GM19099 (cell line): ENCODE measurements around the gene GTF3C5.

Source experiments
- POLR2A ChIP-seq: IDR thresholded peaks from 3 replicates; pipeline ENCODE4 v1.6.1; 2011; ENCODE audit warnings: low read depth; ENCODE audit not compliant: insufficient read length; ENCODE audit errors: extremely low read depth

The GTF3C5 gene

GRCh38 chr9:133041958-133042357 is 11.2 kb downstream of the GTF3C5 start:
- no peak for TF ChIP-seq POLR2A

- no peak for TF ChIP-seq POLR2A
Observed at GRCh38 chr9:133042676-133043075, 11.9 kb downstream of the GTF3C5 start.

- no peak for TF ChIP-seq POLR2A
Observed at GRCh38 chr9:133043449-133044035, 12.7 kb downstream of the GTF3C5 start.

DNA sequence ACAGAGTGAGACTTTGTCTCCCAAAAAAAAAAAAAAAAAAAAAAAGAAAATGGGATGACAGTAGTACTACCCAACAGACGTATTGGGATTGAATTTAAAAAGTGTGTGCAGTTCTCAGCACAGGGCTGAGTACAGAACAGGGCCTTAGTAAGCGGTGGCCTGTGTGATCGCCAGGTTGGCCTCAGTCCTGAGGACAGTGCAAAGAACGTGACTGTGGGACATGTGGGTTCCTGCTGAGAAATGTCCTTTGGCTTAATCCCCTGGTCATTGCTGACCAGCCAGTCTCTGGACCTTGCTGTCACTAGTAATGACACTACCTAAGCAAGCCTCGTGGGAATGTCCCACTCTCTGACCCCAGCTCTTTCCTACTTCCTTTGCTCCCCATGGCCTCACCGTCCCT is 13.3 kb downstream of the GTF3C5 start:
- TF ChIP-seq POLR2A = no peak

DNA sequence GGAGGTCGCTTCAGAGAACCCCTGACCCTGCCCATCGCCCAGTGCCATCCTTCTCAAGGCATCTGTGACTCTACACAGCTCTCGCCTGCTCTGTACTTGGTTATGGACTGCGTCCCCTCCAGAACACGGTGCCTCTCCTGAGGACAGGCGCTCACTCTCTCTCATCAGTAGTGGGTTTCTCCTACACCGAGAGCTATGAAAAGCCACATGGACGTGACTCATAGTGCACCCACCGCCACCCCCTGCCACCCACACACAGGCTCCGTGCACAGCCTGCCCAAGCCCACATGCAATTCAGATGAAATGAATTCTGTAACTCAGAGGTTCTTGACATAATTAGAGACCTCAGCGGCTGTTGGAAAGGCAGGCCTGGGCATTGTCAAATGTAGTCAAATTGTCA is 13.9 kb downstream of the GTF3C5 start:
- no peak for TF ChIP-seq POLR2A

- TF ChIP-seq POLR2A = no peak
Observed at GRCh38 chr9:133045132-133045531, 14.3 kb downstream of the GTF3C5 start.

GRCh38 chr9:133046196-133046899 is 15.6 kb downstream of the GTF3C5 start:
- TF ChIP-seq POLR2A = no peak

DNA sequence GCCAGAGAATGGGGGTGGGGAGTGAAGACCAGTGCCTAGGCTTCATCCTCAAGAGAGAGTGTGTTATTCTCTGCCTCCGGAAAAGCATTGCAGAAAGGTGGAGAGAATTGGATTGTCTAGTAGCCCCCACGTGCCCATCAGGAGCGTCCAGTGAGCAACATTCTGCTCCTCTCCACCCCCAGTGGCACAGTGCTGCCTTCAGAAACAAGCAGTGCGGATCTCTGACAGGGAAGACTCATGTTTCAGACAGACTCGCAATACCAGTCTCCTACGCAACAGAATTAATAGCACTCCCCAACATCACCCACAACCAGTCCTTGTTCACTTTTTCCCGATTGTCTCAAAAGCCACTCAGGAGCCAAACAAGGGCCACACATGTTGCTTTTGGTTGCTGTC is 16.1 kb downstream of the GTF3C5 start:
- TF ChIP-seq POLR2A = no peak

GRCh38 chr9:133048595-133048994 is 17.8 kb downstream of the GTF3C5 start:
- no peak for TF ChIP-seq POLR2A

DNA sequence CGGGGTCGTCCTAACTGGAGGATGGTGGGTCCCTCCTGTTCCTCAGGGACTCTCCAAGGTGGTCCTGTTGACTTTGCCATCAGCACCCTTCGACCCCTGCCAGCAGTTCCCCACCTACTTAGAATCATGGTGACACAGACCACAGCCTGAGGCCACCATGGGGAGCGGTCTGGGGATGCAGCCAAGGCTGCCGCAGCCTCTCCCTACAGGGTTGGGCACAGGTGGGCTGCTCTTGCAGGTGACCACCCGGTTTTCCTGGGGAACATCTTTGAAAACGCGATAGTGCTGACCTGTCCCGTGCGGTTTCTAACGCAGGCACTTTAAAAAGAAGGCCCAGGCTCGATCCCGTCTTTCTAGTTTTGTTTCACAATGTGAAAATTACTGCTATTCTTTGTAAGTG is 18.2 kb downstream of the GTF3C5 start:
- TF ChIP-seq POLR2A = no peak

DNA sequence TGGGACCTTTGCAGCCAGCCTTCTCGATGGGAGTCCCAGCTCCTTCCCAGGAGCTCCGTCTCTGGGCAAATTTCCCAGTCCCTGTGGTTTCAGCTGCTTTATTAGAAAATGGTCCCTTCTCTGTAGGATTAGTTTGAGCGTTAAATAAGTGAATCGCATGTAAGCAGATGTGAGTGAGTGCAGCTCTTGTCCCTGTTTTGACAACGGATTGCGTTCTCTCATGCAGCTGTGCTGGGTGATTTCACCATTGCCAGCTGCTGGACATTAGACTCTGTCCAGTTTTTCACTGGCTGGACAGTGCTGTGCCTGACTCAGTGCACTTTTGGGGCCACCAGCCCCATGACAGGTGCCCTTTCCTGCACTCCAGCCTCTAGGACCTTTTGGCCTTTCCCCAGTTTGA is 19.3 kb downstream of the GTF3C5 start:
- TF ChIP-seq POLR2A = no peak

GRCh38 chr9:133050781-133051180 is 20.0 kb downstream of the GTF3C5 start:
- no peak for TF ChIP-seq POLR2A

- TF ChIP-seq POLR2A = no peak
Observed at GRCh38 chr9:133051281-133051900, 20.6 kb downstream of the GTF3C5 start.

- no peak for TF ChIP-seq POLR2A
Observed at GRCh38 chr9:133051966-133052539, 21.3 kb downstream of the GTF3C5 start.

DNA sequence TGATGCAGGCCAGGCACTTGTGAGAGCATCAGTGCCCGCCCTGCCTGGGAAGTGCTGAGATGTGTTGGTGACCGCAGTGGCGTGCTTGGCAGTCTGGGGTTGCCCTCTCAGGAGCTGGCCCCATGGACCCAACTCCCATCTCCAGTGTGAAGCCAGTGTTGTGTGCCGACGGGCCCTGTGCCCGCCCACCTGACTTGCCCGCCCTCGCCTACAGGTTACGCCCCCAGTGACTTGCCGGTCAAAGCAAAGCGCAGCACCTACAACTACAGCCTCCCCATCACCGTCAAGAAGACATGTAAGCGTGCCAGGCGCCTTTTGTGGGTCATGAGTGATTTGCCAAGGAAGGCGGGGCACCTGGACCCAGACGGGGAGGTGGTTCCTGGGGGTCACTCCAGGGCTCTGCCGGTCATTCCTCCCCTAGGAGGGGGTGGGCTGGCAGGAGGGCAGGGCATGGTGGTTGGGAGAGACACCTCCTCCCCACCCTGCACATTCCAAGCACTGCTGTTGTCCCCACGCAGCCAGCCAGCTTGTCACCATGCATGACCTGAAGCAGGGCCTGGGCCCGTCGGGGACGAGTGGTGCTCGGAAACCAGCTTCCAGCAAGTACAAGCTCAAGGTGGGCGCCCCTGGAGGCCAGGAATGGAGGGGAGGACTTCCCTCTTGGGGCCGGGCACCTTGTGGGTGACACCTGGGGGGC is 23.5 kb downstream of the GTF3C5 start:
- TF ChIP-seq POLR2A = no peak
